NCI-H82 treated with DMSO at 0.1 percent for 48 hours (cell line): Measurements from ENCODE around the gene SLC52A3.

ENCODE experiments used
- DNase-seq: peaks from one replicate; lab custom pipeline; 2025; ENCODE audit not compliant: unreplicated experiment; lab: John Stamatoyannopoulos, UW

Gene SLC52A3

GRCh38 chr20:770691-771090, 2.4 kb upstream of the SLC52A3 start:
- DNase-seq: no peak

- DNase-seq: no peak
Observed at GRCh38 chr20:766906-767305, 1.4 kb downstream of the SLC52A3 start.

- DNase-seq: no peak
Observed at GRCh38 chr20:764255-764654, 4.0 kb downstream of the SLC52A3 start.

- DNase-seq: no peak
Observed at GRCh38 chr20:761418-762381, 6.6 kb downstream of the SLC52A3 start.

GRCh38 chr20:760751-761417, 7.4 kb downstream of the SLC52A3 start:
- DNase-seq: peak; percentile 2

GRCh38 chr20:757506-757905, 10.8 kb downstream of the SLC52A3 start:
- no peak for DNase-seq

- DNase-seq: no peak
Observed at GRCh38 chr20:755941-756340, 12.4 kb downstream of the SLC52A3 start.

GRCh38 chr20:754904-755303, 13.4 kb downstream of the SLC52A3 start:
- DNase-seq: no peak

- DNase-seq: no peak
Observed at GRCh38 chr20:753897-754635, 14.2 kb downstream of the SLC52A3 start.

- no peak for DNase-seq
Observed at GRCh38 chr20:753136-753535, 15.2 kb downstream of the SLC52A3 start.

- no peak for DNase-seq
Observed at GRCh38 chr20:752291-752690, 16.0 kb downstream of the SLC52A3 start.

- DNase-seq: no peak
Observed at GRCh38 chr20:751761-752160, 16.5 kb downstream of the SLC52A3 start.

- no peak for DNase-seq
Observed at GRCh38 chr20:750801-751200, 17.5 kb downstream of the SLC52A3 start.

GRCh38 chr20:745683-746301, 22.5 kb downstream of the SLC52A3 start:
- no peak for DNase-seq

GRCh38 chr20:742156-742555, 26.1 kb downstream of the SLC52A3 start:
- no peak for DNase-seq

- no peak for DNase-seq
Observed at GRCh38 chr20:741620-742019, 26.7 kb downstream of the SLC52A3 start.

- DNase-seq: no peak
Observed at GRCh38 chr20:740162-740561, 28.1 kb downstream of the SLC52A3 start.

GRCh38 chr20:739736-740135, 28.6 kb downstream of the SLC52A3 start:
- DNase-seq: no peak

- DNase-seq: no peak
Observed at GRCh38 chr20:733861-734260, 34.4 kb downstream of the SLC52A3 start.

GRCh38 chr20:732727-733126, 35.6 kb downstream of the SLC52A3 start:
- DNase-seq: peak; percentile 17

GRCh38 chr20:731891-732560, 36.3 kb downstream of the SLC52A3 start:
- no peak for DNase-seq
